Endothelial cell of umbilical vein (primary cell): ENCODE data around the gene ADD2.

Experiments
- CTCF ChIP-seq, 2 donors: IDR thresholded peaks; 1 replicate in 1 of 2; 2 replicates in 1 of 2; pipeline ENCODE4 v1.5.1; 2011; ENCODE audit warnings: low read length in 2 of 2, mild to moderate bottlenecking in 2 of 2, moderate library complexity in 2 of 2, control low read depth in 1 of 2, inconsistent platforms in 1 of 2, low read depth in 1 of 2; ENCODE audit not compliant: insufficient read depth in 1 of 2; ENCODE audit errors: extremely low read depth in 1 of 2
- EZH2 ChIP-seq: IDR thresholded peaks from 2 replicates; pipeline ENCODE4 v1.6.1; 2012; ENCODE audit warnings: borderline replicate concordance, low read depth, mild to moderate bottlenecking, moderate library complexity, low read length, inconsistent platforms; ENCODE audit not compliant: severe bottlenecking
- GATA2 ChIP-seq: IDR thresholded peaks from 2 replicates; pipeline ENCODE4 v1.7.0; 2011; ENCODE audit warnings: low read depth, mild to moderate bottlenecking, moderate library complexity, mixed read lengths, low read length; ENCODE audit not compliant: insufficient read length, insufficient read depth
- JUN ChIP-seq: IDR thresholded peaks from 2 replicates; pipeline ENCODE4 v1.6.1; 2011; ENCODE audit warnings: borderline replicate concordance, low read depth; ENCODE audit not compliant: insufficient read length, insufficient read depth
- MAX ChIP-seq: IDR thresholded peaks from 2 replicates; pipeline ENCODE4 v1.6.1; 2011; ENCODE audit not compliant: insufficient read depth, insufficient read length
- MYC ChIP-seq: IDR thresholded peaks from one replicate; pipeline ENCODE4 v1.6.1; 2011; ENCODE audit warnings: mild to moderate bottlenecking, low read depth, low read length
- POLR2A ChIP-seq: IDR thresholded peaks from 2 replicates; pipeline ENCODE4 v1.6.1; 2012; ENCODE audit warnings: low read depth, mild to moderate bottlenecking, control low read depth, low read length
- POLR2AphosphoS5 ChIP-seq: IDR thresholded peaks from 2 replicates; pipeline ENCODE4 v1.6.1; 2012; ENCODE audit warnings: low read depth, mild to moderate bottlenecking, control low read depth, low read length, moderate library complexity; ENCODE audit not compliant: insufficient read depth

GRCh38 chr2:70807828-70808118 lies 39.8 kb upstream of the ADD2 start:
- no peak for TF ChIP-seq CTCF (IDR thresholded peaks at IDR 0.05; ENCODE audit: extremely low read depth in 1 of 2, insufficient read depth in 1 of 2, low read depth in 1 of 2, low read length in 2 of 2)
- TF ChIP-seq POLR2AphosphoS5, result no peak
- TF ChIP-seq MYC, result no peak
- TF ChIP-seq POLR2A, result no peak
- TF ChIP-seq EZH2, result no peak
- no peak for TF ChIP-seq GATA2
- no peak for TF ChIP-seq JUN
- no peak for TF ChIP-seq MAX
